ENCODE data around the gene SYTL4. TPM values are rescaled to one million over a fixed set of nuclear protein-coding genes. Genes with fewer than 3 reads are reported as not detected.

SYTL4 gene
- total RNA-seq, 6 experiments from 2014 or later: 5.5 to 9.2 (median 6.2) TPM

DNA sequence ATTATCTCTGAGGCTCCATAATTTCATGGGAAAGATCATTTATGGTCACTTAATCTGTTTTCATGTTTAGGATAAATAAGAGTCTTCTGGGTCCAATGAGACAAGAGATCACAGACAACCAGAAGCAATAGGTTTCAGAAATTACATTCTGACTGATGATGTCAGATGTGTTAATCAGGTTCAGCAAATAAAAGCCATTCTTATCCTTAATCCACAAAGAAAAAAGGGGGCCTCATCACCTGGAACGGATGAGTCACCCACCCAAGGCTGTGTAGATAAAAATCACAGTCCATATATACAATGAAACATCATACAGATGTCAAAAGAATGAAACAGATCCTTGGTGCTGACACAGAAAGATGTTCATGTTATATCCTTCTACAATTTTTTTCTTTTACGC is 36.6 kb downstream of the SYTL4 start:
- H3K4me1 Mint-ChIP-seq (ENCODE audit: low read depth): peaks cover 13% of the 10 kb centered on the region
- H3K36me3 Mint-ChIP-seq (ENCODE audit: low read depth): no peaks in the 10 kb centered on the region
- no peak overlapping the region for H3K4me3 Mint-ChIP-seq
- no peaks in the 10 kb centered on the region for H3K9me3 Mint-ChIP-seq
- no peak for DNase-seq
- no peak overlapping the region for H3K27ac Mint-ChIP-seq
- H3K27me3 Mint-ChIP-seq (ENCODE audit: insufficient read depth): no peaks in the 10 kb centered on the region
- TF ChIP-seq, protein P1, sequence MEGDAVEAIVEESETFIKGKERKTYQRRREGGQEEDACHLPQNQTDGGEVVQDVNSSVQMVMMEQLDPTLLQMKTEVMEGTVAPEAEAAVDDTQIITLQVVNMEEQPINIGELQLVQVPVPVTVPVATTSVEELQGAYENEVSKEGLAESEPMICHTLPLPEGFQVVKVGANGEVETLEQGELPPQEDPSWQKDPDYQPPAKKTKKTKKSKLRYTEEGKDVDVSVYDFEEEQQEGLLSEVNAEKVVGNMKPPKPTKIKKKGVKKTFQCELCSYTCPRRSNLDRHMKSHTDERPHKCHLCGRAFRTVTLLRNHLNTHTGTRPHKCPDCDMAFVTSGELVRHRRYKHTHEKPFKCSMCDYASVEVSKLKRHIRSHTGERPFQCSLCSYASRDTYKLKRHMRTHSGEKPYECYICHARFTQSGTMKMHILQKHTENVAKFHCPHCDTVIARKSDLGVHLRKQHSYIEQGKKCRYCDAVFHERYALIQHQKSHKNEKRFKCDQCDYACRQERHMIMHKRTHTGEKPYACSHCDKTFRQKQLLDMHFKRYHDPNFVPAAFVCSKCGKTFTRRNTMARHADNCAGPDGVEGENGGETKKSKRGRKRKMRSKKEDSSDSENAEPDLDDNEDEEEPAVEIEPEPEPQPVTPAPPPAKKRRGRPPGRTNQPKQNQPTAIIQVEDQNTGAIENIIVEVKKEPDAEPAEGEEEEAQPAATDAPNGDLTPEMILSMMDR (IDR thresholded peaks at IDR 0.05): no peak

DNA sequence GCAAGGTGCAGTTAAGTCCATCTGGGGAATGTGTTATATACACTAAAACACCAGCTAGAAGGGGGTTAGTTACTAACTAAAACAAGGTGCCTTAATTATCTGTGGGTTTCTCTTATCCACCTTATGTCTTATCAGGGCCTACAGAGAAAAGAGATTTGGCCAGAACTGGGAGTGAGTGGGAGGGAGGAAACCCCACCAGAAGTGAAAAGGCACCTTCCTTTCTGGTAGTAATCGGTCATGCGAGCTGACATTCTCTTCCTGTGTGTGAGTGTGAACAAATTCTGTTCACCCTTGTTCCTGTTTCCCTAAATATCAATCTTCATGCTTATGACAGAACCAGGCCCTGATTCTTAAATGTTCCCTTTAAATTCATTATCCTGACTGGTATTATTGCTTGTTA is 44.4 kb downstream of the SYTL4 start:
- Mint-ChIP-seq H3K27ac (no peak overlapping the region), H3K36me3 (ENCODE audit: low read depth) (no peaks in the 10 kb centered on the region), H3K4me1 (ENCODE audit: low read depth) (peaks cover 7% of the 10 kb centered on the region), H3K27me3 (ENCODE audit: insufficient read depth) (no peaks in the 10 kb centered on the region), H3K4me3 (no peak overlapping the region), H3K9me3 (no peaks in the 10 kb centered on the region)
- no peak for DNase-seq
- TF ChIP-seq, protein P1 (IDR thresholded peaks at IDR 0.05): no peak

DNA sequence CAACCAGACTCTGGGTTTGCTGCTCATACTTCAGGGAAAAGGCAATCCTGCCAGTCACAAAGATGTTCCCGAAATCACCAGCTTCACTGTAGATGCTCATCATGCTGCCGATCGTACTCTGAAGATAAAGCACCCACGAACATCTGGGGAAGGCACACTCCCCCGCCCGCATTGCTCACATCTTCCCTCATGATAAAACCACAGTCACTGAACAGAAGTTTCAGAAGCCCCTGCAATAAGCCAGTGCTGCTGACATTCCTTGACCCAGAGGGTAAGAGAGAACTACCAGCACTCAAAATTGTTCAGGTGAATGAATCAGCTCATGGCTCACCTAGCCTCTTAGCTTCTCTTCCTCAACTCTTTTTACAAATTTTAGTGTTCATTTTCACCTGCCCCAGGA is 44.8 kb downstream of the SYTL4 start:
- Mint-ChIP-seq H3K27ac (no peak overlapping the region), H3K9me3 (no peaks in the 10 kb centered on the region), H3K27me3 (ENCODE audit: insufficient read depth) (no peaks in the 10 kb centered on the region), H3K36me3 (ENCODE audit: low read depth) (no peaks in the 10 kb centered on the region), H3K4me3 (no peak overlapping the region), H3K4me1 (ENCODE audit: low read depth) (peaks cover 7% of the 10 kb centered on the region)
- no peak for DNase-seq
- TF ChIP-seq, protein P1 (IDR thresholded peaks at IDR 0.05): no peak

DNA sequence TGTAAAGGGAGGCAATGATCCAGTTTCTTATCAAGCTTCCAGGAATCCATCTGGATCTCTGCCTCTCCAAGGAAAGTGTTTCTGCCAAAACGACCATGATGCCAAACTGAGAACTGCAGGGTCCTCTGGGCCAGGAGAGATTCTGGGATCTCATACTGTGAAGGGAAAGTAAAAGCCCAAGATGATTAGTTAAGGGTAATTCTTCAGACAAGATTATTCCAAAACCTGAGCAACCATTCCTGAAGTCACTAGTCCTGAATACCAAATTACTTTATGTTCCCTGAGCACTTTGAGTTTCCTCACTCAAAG is 46.0 kb downstream of the SYTL4 start:
- H3K27me3 Mint-ChIP-seq (ENCODE audit: insufficient read depth): no peaks in the 10 kb centered on the region
- no peaks in the 10 kb centered on the region for H3K9me3 Mint-ChIP-seq
- H3K36me3 Mint-ChIP-seq (ENCODE audit: low read depth): no peaks in the 10 kb centered on the region
- TF ChIP-seq, protein P1 (IDR thresholded peaks at IDR 0.05): peak; percentile 64
- no peak overlapping the region for H3K27ac Mint-ChIP-seq
- peaks cover 19% of the 10 kb centered on the region for H3K4me1 Mint-ChIP-seq (ENCODE audit: low read depth)
- no peak for DNase-seq
- H3K4me3 Mint-ChIP-seq: no peak overlapping the region

DNA sequence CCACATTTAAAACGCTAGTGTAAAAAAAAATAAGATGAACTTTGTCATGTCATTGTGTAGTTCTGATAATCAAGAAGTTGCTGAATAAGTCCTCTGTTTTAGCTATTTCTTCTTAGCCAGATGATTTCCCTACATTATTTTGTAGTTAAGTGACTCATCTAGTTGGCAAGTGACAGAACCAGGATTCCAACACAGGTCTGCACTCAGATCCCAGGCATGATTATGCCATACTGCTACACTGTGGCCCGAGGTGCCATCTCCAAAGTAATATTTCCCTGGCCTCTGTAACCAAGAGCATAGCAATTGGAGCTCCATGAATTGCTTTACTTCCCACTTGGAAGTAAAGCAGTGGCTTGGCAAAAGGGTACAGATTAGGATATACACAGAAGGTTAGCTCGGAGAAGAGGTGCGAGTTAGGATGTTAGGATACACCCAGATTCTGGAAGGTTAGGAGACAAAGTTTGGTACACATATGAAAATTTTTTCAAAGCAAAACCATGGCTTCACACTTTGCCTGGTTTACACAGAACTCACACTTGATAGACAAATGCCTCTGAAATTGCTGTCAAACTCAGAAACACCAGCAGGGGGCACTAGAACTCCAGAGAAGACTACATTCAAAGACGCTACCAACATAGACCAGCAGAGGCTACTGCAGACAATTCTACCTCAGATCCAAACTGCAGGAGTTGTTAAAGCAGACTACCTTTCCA is 46.5 kb downstream of the SYTL4 start:
- peak overlapping the region; percentile 81 for H3K27ac Mint-ChIP-seq
- H3K36me3 Mint-ChIP-seq (ENCODE audit: low read depth): no peaks in the 10 kb centered on the region
- no peaks in the 10 kb centered on the region; the same call in 1 of the 2 replicates for H3K27me3 Mint-ChIP-seq (ENCODE audit: insufficient read depth)

More for the DNA sequence above, 46.5 kb downstream of the SYTL4 start:
- TF ChIP-seq, protein P1 (IDR thresholded peaks at IDR 0.05): peak; percentile 92
- H3K9me3 Mint-ChIP-seq: no peaks in the 10 kb centered on the region
- DNase-seq: peak; percentile 63
- H3K4me3 Mint-ChIP-seq: peak overlapping the region; percentile 47; the same call in 1 of the 2 replicates
- H3K4me1 Mint-ChIP-seq (ENCODE audit: low read depth): peaks cover 24% of the 10 kb centered on the region
